Left renal pelvis (tissue), 4 donors: ENCODE results near the gene ADAP2. TPM values are rescaled to one million over a fixed set of nuclear protein-coding genes. Genes with fewer than 3 reads are reported as not detected.
"Not testable (repeated sequence)": the region's sequence is repeated elsewhere in the genome, so short reads cannot be mapped to it uniquely, and the experiment has no call there.

Source experiments
- DNase-seq, 4 donors: peaks; one replicate each; pipeline ENCODE4 v3.0.0-alpha.2; 2013; ENCODE audit warnings: low read depth in 4 of 4, low spot score in 3 of 4
- polyA plus RNA-seq, 4 donors: library from polyadenylated mRNA; unstranded; fragments of 120-200 nt; gene quantifications; one replicate each; pipeline ENCODE4 v1.2.1, GENCODE V29; 2013; ENCODE audit not compliant: insufficient read length in 4 of 4

ADAP2 gene
- 1 to 10 TPM; 3.1 to 8.5 (median 3.5) TPM for polyA plus RNA-seq

- no peak for DNase-seq
These were observed at the start of gene ADAP2 for GRCh38 chr17:30921544-30922196. Gene ADAP2 (plus strand): TSS chr17:30921945. CDS start chr17:30922015, 70 bp downstream.

DNA sequence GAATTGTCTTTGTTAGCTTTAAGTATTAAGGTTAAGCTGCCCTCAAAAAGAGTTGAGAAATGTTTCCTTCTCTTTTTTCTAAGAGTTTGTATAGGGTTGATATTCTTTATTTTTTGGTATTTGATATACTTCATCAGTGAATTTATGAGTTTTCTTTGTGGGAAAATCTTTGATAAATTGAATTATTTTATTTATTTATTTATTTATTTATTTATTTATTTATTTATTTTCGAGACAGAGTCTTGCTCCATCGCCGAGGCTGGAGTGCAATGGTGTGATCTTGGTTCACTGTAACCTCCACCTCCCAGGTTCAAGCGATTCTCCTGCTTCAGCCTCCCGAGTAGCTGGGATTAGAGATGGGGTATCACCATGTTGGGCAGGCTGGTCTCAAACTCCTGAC is 35.6 kb upstream of the ADAP2 start:
- DNase-seq = no peak

GRCh38 chr17:30894236-30894635 is 27.5 kb upstream of the ADAP2 start:
- DNase-seq = no peak

- DNase-seq = no peak
These were observed 24.4 kb upstream of the ADAP2 start for GRCh38 chr17:30897311-30897710.

DNA sequence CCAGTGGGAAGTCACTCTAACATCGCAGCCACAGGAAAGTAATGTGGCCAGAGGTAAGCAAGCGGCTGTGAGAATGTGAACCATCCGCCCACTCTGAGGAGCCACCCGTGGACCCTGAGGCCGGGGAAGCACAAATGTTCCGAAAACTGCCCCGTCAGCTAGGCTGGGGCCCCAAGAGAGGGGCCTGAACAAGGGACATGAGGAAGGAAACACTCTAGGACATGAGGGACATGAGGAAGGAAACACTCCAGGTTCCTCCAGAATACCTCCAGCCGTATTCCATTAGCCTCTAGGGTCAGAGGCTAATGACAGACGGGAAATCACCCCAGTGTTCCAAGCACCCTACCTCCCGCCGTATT is 16.0 kb upstream of the ADAP2 start:
- DNase-seq = peak in 1 of 4 donors; percentile 19

- peak; percentile 80 to 84 (median 82) for DNase-seq
These were observed 15.4 kb upstream of the ADAP2 start, which contains the start of gene TEFM for GRCh38 chr17:30906101-30906911. Gene TEFM (minus strand): TSS chr17:30906238. CDS start chr17:30906198, 40 bp downstream.

- DNase-seq = no peak
These were observed 12.9 kb upstream of the ADAP2 start for GRCh38 chr17:30908717-30909420.

- not testable (repeated sequence) for DNase-seq
These were observed 11.6 kb upstream of the ADAP2 start for GRCh38 chr17:30910151-30910550.

- DNase-seq = no peak
These were observed 7.8 kb upstream of the ADAP2 start for GRCh38 chr17:30913955-30914354.

- no peak for DNase-seq
These were observed 5.7 kb upstream of the ADAP2 start for GRCh38 chr17:30915833-30916611.

- DNase-seq = no peak
These were observed 4.7 kb upstream of the ADAP2 start for GRCh38 chr17:30917050-30917449.

GRCh38 chr17:30920282-30920681 is 1.5 kb upstream of the ADAP2 start:
- DNase-seq = no peak

DNA sequence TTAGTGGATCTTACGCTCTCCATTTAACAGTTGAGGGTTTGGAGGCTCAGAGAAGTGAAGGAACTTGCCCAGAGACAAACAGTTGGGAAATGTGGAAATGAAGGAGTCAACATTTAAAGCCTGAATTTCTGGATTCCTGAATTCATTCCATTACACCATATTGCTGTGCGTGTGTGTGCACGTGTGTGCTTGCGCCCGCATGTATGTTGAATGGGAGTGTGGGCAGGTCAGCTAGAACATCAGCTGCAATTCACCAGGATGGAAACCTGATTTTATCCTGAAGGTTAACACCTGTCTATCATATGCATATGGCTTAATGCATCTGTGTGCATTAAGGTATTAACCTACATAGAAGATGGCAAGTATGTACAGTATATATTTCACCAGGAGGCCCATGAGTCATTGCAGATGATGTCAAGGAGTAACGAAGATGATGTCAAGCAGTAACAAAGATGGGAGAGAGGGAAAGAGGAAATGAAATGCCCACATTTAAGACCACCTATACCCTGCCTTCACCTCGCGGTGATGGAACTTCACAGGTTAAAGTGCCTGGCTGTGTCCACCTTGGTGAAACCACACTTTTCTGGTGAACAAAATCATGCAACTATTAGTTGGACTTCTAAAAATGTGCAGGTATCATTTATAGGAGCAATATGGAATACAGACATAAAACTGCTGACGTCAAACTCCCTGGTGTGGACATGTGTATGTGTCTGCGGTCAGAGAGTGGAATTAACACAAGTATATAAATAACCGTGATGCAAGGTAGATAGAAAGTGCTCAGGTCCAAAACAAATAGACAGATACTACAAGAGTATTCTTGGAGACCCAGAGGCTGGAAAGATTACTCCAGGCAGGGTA is 832 bp upstream of the ADAP2 start:
- no peak for DNase-seq

DNA sequence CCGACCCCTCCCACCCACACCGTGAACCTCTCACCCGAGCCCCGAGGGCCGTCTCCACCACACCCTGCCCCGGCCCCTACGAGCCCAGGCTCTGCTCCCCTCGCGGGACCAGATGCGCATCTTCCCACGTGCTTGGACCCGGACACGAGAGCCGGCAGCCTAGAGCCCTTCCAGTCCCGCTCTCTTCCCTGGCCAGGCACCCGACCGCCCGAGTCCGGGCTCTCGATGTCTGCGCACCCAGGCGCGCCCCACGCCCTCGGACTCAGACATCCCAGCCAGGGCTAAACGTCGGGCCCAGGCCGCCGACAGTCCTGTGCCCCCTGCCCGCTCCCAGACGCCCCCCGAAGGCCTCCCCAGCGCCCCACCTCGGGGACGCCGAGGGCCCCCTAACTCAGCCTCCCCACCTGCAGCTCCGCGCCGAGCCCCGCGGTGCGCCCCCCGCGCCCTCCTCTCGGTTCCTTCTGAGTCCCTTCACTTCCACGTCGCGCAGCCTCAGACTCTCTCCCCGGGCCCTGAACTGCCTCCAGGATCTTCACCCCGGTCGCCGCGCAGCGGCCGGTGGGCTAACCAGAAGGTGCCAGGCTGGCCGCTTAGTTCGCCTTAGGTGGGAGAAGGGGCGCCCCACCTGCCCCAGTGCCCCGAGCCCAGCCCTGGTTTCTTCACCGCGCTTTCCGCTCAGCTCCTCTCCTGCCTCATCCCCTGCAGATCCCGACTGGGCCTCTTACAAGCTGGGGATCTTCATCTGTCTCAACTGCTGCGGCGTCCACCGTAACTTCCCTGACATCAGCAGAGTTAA is 688 bp downstream of the ADAP2 start:
- DNase-seq = no peak

DNA sequence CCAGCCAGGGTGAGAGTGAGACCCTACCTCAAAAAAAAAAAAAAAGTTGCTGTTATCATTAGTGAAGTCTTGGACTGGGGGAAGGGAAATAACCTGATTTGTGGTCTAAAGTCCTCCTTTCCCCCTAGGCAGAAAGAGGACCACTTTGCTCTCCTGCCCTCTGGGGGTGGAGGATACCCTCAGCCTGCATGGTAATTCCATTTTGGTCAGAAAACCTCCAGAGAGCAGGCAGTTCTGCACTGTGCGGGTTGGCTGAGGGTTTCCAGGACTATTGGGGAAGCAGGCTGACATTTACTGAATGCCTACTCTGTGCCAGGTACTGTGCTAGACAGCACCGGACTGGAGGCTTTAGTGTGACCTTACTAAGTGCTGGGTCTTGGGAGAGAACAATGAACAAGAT is 2.6 kb downstream of the ADAP2 start:
- DNase-seq = no peak

DNA sequence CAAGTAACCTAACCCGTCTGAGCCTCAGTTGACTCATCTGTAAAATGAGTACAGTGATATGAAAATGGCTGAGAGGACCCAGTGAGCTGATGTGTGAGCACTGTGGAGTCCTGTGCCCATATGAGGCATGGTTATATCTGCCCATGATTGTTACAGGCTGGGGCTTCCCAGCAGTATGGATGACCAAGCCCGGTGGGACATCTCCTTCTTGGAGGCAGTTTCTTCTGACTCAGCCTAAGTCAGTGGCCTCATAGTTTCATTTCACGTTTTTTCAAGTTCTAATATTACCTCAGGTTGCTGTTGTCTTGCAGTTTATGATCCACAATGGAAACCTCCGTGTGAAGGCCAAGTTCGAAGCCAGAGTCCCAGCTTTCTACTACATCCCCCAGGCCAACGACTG is 4.8 kb downstream of the ADAP2 start:
- DNase-seq = no peak

DNA sequence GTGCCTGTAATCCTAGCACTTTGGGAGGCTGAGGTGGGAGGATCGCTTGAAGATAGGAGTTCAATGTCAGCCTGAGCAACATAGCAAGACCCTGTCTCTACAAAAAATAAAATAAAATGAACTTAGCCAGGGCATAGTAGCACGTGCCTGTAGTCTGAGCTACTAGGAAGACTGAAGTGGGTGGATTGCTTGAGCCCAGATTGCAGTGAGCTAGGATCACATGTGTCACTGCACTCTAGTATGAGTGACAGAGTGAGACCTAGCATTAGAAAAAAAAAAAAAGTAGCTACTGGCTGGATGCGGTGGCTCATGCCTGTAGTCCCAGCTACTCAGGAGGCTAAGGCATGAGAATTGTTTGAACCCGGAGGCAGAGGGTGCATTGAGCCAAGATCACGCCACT is 6.0 kb downstream of the ADAP2 start:
- DNase-seq = no peak

DNA sequence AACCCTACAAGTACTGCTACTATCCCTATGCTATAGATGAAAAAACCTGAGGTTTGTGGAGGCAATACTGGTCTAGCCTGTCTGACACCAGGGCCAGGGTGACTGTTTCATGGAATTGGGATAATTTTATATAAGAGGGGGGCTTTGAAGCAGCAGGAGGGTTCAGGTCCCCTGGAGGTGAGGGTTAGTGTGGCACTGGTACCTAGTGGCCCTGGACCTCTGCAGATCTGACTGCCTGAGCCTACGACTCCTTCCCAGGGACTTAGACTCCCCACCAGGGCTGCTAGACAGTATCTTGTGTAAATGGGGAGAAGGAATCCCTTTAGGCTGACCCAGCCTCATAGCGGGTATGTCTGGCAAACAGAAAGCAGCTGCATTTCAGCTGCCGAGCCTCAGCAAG is 6.8 kb downstream of the ADAP2 start:
- no peak for DNase-seq

DNA sequence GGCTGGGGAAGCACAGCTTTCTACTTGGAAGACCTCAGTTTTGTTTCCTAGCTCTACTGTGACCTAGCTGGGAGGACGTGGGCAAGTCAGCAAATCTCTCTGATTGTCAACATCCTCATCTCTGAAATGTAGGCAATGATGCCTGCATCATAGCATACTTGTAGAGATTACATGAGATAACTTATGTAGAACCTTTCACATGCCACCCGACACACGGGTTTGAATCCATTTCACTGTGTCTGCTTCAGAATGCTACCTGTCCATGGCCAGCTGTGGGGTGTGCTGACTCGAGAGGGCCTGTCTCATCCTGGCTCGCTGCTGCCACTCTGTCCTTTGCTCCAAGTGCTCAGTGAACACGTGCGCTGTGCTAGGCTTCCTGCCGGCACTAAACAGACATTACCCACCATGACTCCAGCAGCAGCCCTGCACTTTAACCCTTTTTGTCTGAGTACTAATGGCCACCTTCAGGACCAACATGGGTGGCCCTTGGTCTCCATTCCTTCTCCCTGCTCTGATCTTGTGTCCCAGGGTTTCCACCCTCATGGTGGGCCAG is 7.4 kb downstream of the ADAP2 start:
- DNase-seq = no peak
